Natural killer cell treated with Interleukin-12 subunit alpha and Interleukin-12 subunit beta and Interleukin-15 and Interleukin-18, amount 100 ng/mL, for 72 hours (primary cell): ENCODE data around the gene PDCD2. TPM values are rescaled to one million over a fixed set of nuclear protein-coding genes. Genes with fewer than 3 reads are reported as not detected.
"Not testable (repeated sequence)": the region's sequence is repeated elsewhere in the genome, so short reads cannot be mapped to it uniquely, and the experiment has no call there.

ENCODE experiments used
- ATAC-seq, 2 donors: fragments of 150-1000 bp; cut with Tn5 transposase in 1 of 2; sonication (Bioruptor Pico), chemical (Tn5 transposase) in 1 of 2; 2 replicates each; pipeline ENCODE4 v1.10.0; 2021
- DNase-seq: peaks from one replicate; pipeline ENCODE4 v3.0.0; 2022; ENCODE audit warnings: low spot score
- H3K27ac Mint-ChIP-seq, 2 donors: 1 replicate in 1 of 2; 2 replicates in 1 of 2; pipeline ENCODE4 v1.8.0; 2022; ENCODE audit warnings: mixed read lengths in 2 of 2, mild to moderate bottlenecking in 1 of 2, moderate library complexity in 1 of 2
- H3K27me3 Mint-ChIP-seq, 2 donors: 1 replicate in 1 of 2; 2 replicates in 1 of 2; pipeline ENCODE4 v1.8.0; 2022; ENCODE audit warnings: mixed read lengths in 2 of 2
- H3K36me3 Mint-ChIP-seq: one replicate; pipeline ENCODE4 v1.8.0; 2022; ENCODE audit warnings: mixed read lengths
- H3K4me1 Mint-ChIP-seq, 2 donors: 1 replicate in 1 of 2; 2 replicates in 1 of 2; pipeline ENCODE4 v1.8.0; 2022; ENCODE audit warnings: low read depth in 2 of 2, mixed read lengths in 2 of 2, mild to moderate bottlenecking in 1 of 2
- H3K4me3 Mint-ChIP-seq: one replicate; pipeline ENCODE4 v1.8.0; 2022; ENCODE audit warnings: mixed read lengths
- H3K9me3 Mint-ChIP-seq: 2 replicates; pipeline ENCODE4 v1.8.0; 2022; ENCODE audit warnings: mixed read lengths
- total RNA-seq, 2 donors: library from RNA; stranded (reverse); gene quantifications; one replicate each; pipeline ENCODE4 v1.2.3, GENCODE V29; 2022

Gene PDCD2
- total RNA-seq, 2 donors from 2014 or later, result 70.2 to 79.3 TPM

DNA sequence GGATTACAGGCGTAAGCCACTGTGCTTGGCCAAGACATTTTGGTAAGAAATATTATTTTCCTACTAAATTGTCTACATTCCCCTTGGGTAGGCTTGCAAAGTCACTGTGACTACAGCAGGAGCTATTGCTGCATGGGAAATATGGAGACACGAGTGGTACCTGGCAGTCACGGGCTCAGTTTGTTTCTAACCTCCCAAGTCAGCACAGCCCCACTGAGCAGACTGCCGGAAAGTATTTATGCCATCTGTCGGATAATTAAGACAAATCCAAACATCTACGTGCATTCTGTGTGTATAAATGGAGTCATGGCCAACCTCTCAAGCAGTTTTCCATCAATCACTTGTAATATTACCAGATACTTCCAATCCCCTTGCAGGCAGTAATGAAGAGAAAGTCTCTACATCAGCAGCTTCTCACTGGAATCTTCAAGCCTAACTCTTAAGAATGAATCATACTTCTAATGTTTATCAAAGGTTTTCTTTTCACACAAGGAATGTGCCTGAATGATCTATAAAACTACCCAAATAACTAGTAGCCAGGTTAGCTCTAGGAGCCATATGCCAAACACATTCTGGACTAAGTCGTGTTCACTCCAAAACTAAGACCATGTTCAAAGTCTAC, 51.5 kb downstream of the PDCD2 start:
- Mint-ChIP-seq H3K4me1 (peaks cover 0 to 8% of the 10 kb centered on the region in 2 donors), H3K27me3 (no peaks in the 10 kb centered on the region), H3K36me3 (peaks cover 21% of the 10 kb centered on the region), H3K9me3 (no peaks in the 10 kb centered on the region), H3K4me3 (no peak overlapping the region), H3K27ac (no peak overlapping the region)
- DNase-seq (no peak), ATAC-seq (no peak)

DNA sequence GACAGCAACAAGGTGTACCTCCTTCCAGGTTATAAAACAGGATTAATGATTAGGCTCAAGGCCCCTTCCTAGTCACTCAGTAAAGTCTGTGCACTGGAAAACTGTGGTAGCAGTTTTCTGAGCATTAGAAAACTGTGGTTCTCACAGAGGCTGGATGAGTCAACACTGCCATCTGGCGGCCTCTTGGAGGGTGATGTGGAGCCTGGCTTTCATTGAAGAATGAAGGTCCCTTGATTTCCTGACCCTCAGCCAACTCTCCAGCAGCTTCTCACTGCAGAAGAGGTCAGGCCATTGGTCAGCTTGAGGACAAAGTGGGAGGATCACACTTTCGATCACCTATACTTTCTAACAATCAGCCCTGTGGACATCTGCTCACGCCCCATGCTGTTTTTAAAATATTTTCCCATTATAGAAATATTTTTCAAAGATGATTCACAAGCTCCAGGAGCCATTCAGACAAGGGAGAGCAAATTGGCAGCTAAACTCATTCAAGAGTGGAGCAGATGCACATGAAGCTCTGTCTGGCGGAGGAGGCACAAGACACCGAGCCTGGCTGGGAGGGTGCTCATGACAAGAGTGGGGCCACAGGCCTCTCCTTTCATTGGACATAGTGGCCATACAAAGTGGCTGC, 54.5 kb downstream of the PDCD2 start:
- Mint-ChIP-seq H3K36me3 (peaks cover 1% of the 10 kb centered on the region), H3K9me3 (no peaks in the 10 kb centered on the region), H3K4me1 (no peaks in the 10 kb centered on the region), H3K27me3 (peaks cover 6 to 12% of the 10 kb centered on the region in 2 donors), H3K27ac (no peak overlapping the region), H3K4me3 (no peak overlapping the region)
- peak; percentile 59 to 80 for ATAC-seq
- peak; percentile 66 for DNase-seq

DNA sequence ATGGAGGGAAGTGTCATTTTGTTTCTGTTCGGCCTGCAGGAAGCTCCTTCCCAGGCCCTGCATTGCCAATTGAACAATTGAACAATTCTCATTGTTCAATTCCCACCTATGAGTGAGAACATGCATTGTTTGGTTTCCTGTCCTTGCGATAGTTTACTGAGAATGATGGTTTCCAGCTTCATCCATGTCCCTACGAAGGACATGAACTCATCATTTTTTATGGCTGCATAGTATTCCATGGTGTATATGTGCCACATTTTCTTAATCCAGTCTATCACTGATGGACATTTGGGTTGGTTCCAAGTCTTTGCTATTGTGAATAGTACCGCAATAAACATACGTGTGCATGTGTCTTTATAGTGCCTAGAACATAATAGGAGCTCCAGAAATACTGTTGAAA, 56.4 kb downstream of the PDCD2 start:
- not testable (repeated sequence) for ATAC-seq, H3K36me3 Mint-ChIP-seq, H3K27ac Mint-ChIP-seq, H3K9me3 Mint-ChIP-seq, DNase-seq, H3K4me3 Mint-ChIP-seq
- Mint-ChIP-seq H3K27me3 (peaks cover 10 to 20% of the 10 kb centered on the region in 2 donors), H3K4me1 (peaks cover 13% of the 10 kb centered on the region in 2 donors)

DNA sequence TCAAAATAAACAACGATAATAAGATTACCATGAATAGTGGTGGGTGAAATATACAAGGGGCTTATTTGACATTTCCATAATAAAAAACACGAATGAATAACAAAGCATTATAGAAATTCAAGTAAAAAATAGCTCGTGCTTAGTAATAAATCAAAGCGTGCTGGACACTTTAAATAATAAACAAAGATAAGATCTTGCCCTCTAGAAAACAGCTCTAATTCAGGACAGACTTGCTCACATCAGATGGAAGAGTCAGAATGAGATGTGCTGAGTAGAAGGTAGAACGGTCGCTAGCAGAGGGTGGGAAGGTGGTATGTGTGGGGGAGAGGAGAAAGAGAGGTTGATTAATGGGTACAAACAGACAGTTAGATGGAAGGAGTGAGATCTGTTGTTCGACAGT, 58.6 kb downstream of the PDCD2 start:
- Mint-ChIP-seq H3K36me3 (no peaks in the 10 kb centered on the region), H3K4me1 (peaks cover 19 to 22% of the 10 kb centered on the region in 2 donors), H3K27me3 (peaks cover 22 to 28% of the 10 kb centered on the region in 2 donors), H3K9me3 (no peaks in the 10 kb centered on the region), H3K27ac (no peak overlapping the region), H3K4me3 (no peak overlapping the region)
- ATAC-seq, result no peak
- DNase-seq, result no peak

Other genes starting within 250 kb of the PDCD2 start
- gene PSMB1, start 31.3 kb downstream of the PDCD2 start, total RNA-seq, result 100 to 1,000 TPM; 154 to 204 TPM
- 10 to 100 TPM; 20.7 to 31.8 TPM for gene TBP, start 30.3 kb downstream of the PDCD2 start, total RNA-seq